GM10266 (cell line): Measurements from ENCODE around the gene DZIP3.

Experiments used
- DNase-seq: peaks from one replicate; pipeline ENCODE4 v3.0.0; 2012; ENCODE audit errors: extremely low spot score
- TF ChIP-seq, protein P1 (sequence below): IDR thresholded peaks from 2 replicates; pipeline ENCODE4 v1.5.1; 2012; ENCODE audit warnings: mild to moderate bottlenecking, low read depth; ENCODE audit not compliant: control insufficient read depth, insufficient read depth; ENCODE audit errors: missing control alignments

Gene DZIP3, protein sequence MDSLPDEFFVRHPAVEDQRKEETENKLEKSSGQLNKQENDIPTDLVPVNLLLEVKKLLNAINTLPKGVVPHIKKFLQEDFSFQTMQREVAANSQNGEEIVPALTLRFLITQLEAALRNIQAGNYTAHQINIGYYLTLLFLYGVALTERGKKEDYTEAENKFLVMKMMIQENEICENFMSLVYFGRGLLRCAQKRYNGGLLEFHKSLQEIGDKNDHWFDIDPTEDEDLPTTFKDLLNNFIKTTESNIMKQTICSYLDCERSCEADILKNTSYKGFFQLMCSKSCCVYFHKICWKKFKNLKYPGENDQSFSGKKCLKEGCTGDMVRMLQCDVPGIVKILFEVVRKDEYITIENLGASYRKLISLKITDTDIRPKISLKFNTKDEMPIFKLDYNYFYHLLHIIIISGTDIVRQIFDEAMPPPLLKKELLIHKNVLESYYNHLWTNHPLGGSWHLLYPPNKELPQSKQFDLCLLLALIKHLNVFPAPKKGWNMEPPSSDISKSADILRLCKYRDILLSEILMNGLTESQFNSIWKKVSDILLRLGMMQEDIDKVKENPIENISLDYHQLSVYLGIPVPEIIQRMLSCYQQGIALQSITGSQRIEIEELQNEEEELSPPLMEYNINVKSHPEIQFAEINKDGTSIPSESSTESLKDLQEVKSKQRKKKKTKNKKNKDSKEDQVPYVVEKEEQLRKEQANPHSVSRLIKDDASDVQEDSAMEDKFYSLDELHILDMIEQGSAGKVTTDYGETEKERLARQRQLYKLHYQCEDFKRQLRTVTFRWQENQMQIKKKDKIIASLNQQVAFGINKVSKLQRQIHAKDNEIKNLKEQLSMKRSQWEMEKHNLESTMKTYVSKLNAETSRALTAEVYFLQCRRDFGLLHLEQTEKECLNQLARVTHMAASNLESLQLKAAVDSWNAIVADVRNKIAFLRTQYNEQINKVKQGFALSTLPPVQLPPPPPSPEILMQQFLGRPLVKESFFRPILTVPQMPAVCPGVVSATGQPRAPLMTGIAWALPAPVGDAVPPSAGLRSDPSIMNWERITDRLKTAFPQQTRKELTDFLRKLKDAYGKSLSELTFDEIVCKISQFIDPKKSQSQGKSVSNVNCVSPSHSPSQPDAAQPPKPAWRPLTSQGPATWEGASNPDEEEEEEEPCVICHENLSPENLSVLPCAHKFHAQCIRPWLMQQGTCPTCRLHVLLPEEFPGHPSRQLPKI

DNA sequence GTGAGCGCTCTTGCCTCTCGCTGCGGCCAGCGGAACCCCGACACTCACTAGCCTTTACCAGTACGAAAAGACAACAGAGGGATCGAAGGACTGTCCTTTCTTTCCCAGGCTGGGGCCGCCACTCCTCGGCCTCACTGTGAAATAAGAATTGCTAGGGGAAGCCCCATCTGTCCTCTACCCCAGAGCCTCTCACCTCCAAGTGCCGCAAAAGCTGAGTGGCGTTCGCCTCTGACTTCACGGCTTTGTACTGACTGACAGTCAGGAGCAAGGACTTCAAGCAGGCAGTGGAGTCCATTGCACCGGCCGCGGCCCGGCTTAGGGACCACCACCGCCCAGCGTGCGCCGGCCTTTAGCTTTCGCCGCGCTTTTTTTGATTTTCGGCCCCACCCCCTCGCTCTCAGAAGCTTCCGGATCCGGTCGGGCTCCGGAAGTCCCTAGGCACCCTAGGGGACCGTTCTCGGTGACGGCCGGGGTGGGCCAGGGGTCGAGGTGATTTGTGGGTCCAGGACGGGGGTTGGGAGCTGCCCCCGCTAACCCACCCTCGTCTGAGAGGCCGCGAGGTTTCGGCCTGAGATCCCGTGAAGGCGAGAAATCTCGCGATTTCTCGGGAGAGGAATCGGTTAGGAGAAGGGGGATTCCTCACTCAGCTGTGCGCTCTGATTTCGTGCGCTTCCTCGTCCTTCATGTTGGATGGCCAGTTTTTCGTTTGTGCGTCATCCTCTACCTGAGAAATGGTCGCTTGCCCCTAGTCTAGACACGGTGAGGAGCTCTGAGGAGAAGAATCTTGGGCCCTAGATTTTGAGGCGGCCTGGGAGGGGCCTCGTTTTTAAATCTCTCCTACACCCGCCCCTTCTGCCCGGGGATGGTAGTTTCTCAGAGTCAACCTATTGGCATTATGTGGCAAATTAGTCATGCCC lies at the start of gene DZIP3, which contains the start of gene CIP2A:
DZIP3 (plus strand) TSS at position 642 of the 917 bp plus-strand sequence. CDS start 15,685 bp downstream, outside the sequence.
CIP2A (minus strand) TSS at position 358 of the 917 bp plus-strand sequence; CDS start at position 295, 63 bp downstream.
- peak; percentile 83 for DNase-seq
- TF ChIP-seq, protein P1, sequence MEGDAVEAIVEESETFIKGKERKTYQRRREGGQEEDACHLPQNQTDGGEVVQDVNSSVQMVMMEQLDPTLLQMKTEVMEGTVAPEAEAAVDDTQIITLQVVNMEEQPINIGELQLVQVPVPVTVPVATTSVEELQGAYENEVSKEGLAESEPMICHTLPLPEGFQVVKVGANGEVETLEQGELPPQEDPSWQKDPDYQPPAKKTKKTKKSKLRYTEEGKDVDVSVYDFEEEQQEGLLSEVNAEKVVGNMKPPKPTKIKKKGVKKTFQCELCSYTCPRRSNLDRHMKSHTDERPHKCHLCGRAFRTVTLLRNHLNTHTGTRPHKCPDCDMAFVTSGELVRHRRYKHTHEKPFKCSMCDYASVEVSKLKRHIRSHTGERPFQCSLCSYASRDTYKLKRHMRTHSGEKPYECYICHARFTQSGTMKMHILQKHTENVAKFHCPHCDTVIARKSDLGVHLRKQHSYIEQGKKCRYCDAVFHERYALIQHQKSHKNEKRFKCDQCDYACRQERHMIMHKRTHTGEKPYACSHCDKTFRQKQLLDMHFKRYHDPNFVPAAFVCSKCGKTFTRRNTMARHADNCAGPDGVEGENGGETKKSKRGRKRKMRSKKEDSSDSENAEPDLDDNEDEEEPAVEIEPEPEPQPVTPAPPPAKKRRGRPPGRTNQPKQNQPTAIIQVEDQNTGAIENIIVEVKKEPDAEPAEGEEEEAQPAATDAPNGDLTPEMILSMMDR, result no peak

DNA sequence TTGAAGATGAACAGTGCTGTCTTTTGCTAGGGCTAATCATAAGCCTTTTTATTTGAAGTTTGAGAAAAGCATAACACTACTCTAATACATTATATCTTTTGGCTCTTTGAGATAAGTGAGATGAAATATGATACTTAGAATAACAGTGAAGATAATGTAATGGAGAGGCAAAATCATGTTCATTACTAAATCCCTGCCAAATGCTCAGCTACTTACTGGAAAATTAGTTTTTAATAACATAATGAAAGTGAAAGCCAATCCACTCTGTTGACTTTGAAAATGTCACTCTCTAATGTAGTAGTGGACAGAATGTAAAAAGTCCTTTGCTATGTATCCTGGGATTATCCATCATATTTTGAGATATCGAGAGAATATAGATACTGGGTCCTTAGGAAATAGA lies 43.3 kb upstream of the DZIP3 start:
- no peak for DNase-seq
- TF ChIP-seq, protein P1, result no peak

DNA sequence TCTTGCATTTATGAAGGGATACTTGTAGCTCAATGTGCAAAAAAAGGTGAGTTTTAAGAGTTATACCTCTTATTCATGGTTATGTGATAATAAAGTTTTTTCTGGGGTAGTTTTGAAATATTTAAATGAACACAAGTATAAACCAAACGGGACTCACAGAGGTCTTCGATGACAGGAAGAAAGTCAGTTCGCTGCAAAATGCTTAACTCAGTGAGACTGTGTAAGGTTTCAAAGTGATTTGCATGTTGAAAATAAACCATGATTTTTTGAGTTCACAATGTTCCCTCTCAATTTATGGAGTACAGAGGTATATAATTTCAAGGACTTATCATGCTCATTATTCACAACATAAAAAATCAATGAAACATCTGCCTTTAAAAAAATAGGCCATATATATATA lies 42.8 kb upstream of the DZIP3 start:
- TF ChIP-seq, protein P1, result no peak
- DNase-seq, result no peak

DNA sequence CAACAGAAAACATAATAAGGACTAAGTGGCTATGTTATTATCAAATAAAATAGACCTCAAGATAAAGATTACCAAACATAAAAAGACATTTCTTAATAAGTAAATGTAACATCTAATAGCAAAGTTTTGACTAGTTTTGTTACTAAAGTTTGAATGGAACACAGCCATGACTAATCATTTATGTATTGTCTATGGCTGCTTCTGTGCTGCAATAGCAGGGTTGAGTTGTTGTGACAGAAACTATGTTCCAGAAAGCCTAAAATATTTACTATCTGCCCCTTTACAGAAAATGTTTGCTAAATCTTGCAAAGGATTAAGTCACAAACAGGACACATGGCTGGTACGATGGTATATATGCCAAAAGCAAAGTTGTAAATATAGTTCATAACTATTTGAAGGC lies 41.2 kb upstream of the DZIP3 start:
- DNase-seq, result no peak

DNA sequence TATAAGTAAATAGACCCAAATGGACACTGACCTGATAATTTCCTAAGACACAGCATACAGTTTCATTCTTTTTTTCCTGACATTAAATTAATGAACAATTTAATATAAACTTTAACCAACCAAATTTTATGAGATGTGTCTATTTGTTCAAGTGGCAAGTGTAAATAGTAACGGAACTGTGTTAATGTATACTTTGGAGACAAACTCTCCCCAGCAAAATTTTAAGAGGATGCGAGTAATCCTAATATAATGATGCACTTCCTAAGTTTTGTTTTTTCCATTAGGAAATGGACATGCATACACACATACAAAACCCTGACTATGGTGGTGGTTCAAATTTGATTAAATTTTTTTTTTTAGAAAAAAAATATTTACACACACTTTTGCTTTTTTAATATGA lies 40.6 kb upstream of the DZIP3 start:
- no peak for DNase-seq

More for the DNA sequence above, 41.2 kb upstream of the DZIP3 start:
- TF ChIP-seq, protein P1, result no peak

More for the DNA sequence above, 40.6 kb upstream of the DZIP3 start:
- TF ChIP-seq, protein P1, result no peak
